Peyer's patch (tissue), 4 donors: ENCODE measurements around the gene CHML.

Source experiments
- POLR2A ChIP-seq, 2 donors: fragments of 450-650 bp; IDR thresholded peaks; one replicate each; pipeline ENCODE4 v1.5.1; 2017; ENCODE audit warnings: antibody characterized with exemption in 2 of 2, mild to moderate bottlenecking in 2 of 2, moderate library complexity in 2 of 2
- TF ChIP-seq, protein P1 (sequence below), 6 experiments: fragments of 450-650 bp in 4 of 6; fragments of 200-600 bp in 2 of 6; sonication (generic) in 1 of 6; IDR thresholded peaks; one replicate each; pipeline ENCODE4 v1.5.1; 2017 to 2019; ENCODE audit warnings: antibody characterized with exemption in 6 of 6, mild to moderate bottlenecking in 3 of 6, moderate library complexity in 1 of 6

DNA sequence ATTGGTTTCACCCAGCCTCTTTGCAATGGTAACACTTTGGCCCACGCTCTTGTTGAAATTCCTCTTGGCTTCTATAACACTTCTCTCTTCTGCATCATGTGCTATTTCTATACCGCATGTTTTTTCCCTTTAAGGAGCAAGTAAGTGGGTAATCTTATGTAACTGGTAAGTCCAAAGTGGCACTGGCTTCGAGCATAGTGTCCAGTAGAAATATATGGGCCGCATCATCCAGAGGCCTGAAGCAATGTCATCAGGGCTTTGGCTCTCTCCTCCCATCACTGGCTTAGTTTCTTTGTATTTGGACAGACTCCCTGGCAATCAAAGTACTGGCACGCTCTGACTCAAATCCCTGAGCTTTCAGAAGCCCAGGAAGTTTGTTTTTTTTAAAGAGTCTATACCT is 17.5 kb downstream of the CHML start:
- TF ChIP-seq, protein P1, sequence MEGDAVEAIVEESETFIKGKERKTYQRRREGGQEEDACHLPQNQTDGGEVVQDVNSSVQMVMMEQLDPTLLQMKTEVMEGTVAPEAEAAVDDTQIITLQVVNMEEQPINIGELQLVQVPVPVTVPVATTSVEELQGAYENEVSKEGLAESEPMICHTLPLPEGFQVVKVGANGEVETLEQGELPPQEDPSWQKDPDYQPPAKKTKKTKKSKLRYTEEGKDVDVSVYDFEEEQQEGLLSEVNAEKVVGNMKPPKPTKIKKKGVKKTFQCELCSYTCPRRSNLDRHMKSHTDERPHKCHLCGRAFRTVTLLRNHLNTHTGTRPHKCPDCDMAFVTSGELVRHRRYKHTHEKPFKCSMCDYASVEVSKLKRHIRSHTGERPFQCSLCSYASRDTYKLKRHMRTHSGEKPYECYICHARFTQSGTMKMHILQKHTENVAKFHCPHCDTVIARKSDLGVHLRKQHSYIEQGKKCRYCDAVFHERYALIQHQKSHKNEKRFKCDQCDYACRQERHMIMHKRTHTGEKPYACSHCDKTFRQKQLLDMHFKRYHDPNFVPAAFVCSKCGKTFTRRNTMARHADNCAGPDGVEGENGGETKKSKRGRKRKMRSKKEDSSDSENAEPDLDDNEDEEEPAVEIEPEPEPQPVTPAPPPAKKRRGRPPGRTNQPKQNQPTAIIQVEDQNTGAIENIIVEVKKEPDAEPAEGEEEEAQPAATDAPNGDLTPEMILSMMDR (IDR thresholded peaks at IDR 0.05) = no peak
- no peak for TF ChIP-seq POLR2A (IDR thresholded peaks at IDR 0.05)
